HG02571 (cell line): ENCODE results near the gene TPPP2.

ENCODE experiments used
- ATAC-seq: cut with Tn5 transposase; IDR thresholded peaks from one replicate; pipeline ENCODE4 v1.9.1; 2021; ENCODE audit warnings: mild to moderate bottlenecking, moderate library complexity; ENCODE audit not compliant: unreplicated experiment

The TPPP2 gene

GRCh38 chr14:21074398-21075272 is 44.6 kb downstream of the TPPP2 start:
- no peak for ATAC-seq

GRCh38 chr14:21075719-21076437 is 45.9 kb downstream of the TPPP2 start:
- no peak for ATAC-seq

GRCh38 chr14:21077672-21078071 is 47.7 kb downstream of the TPPP2 start:
- ATAC-seq, result no peak

GRCh38 chr14:21078287-21078686 is 48.3 kb downstream of the TPPP2 start:
- ATAC-seq, result no peak

- no peak for ATAC-seq
Observed at GRCh38 chr14:21078726-21079125, 48.7 kb downstream of the TPPP2 start.

GRCh38 chr14:21081521-21082142 is 51.6 kb downstream of the TPPP2 start:
- ATAC-seq, result no peak
